Neural crest cell (in vitro differentiated cells): ENCODE measurements around the gene SPATS2L. TPM values are rescaled to one million over a fixed set of nuclear protein-coding genes. Genes with fewer than 3 reads are reported as not detected.

Experiments used
- DNase-seq: peaks from one replicate; pipeline ENCODE4 v3.0.0; 2021; ENCODE audit warnings: low read depth, mixed read lengths, low spot score
- H3K27ac Mint-ChIP-seq: one replicate; pipeline ENCODE4 v1.8.0; 2021; ENCODE audit warnings: mild to moderate bottlenecking, mixed read lengths; ENCODE audit not compliant: unreplicated experiment
- H3K27me3 Mint-ChIP-seq: 2 replicates; pipeline ENCODE4 v1.8.0; 2021; ENCODE audit warnings: low read depth, mild to moderate bottlenecking, mixed read lengths
- H3K36me3 Mint-ChIP-seq: 2 replicates; pipeline ENCODE4 v1.8.0; 2021; ENCODE audit warnings: low read depth, mild to moderate bottlenecking, mixed read lengths
- H3K4me1 Mint-ChIP-seq: 2 replicates; pipeline ENCODE4 v1.8.0; 2021; ENCODE audit warnings: mixed read lengths
- H3K4me3 Mint-ChIP-seq: one replicate; pipeline ENCODE4 v1.8.0; 2021; ENCODE audit warnings: mild to moderate bottlenecking, mixed read lengths
- H3K9me3 Mint-ChIP-seq: 2 replicates; pipeline ENCODE4 v1.8.0; 2021; ENCODE audit warnings: mixed read lengths
- total RNA-seq: library from RNA; stranded (reverse); gene quantifications from 2 replicates; pipeline ENCODE4 v1.2.1, GENCODE V29; 2021
- TF ChIP-seq, protein P1 (sequence below): fragments of 200-600 bp; sonication (generic); conservative IDR thresholded peaks from 2 replicates; pipeline ENCODE4 v1.5.0; 2021; ENCODE audit warnings: antibody characterized with exemption, mild to moderate bottlenecking

Gene SPATS2L
- total RNA-seq, 1 donor from 2014 or later: 24.9 TPM

DNA sequence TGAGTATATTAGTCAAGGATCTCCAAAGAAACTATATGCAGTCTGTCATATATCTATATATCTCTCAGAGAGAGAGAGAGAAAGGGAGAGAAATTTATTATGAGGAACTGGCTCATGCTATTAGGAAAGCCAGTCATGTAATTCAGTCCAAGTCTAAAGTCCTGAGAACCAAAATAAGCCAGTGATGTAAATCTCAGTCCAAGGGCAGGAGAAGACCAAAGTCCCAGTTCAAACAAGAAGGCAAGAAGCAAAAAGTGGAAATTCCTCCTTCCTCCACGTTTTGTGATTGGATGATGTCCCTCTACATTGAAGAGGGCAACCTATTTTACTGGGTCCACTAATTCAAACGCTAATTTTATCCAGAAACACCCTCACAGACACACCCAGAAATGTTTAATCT lies 34.2 kb upstream of the SPATS2L start:
- H3K4me1 Mint-ChIP-seq: peaks cover 23% of the 10 kb centered on the region
- H3K36me3 Mint-ChIP-seq: no peaks in the 10 kb centered on the region
- no peaks in the 10 kb centered on the region for H3K27me3 Mint-ChIP-seq
- no peak for DNase-seq
- TF ChIP-seq, protein P1, sequence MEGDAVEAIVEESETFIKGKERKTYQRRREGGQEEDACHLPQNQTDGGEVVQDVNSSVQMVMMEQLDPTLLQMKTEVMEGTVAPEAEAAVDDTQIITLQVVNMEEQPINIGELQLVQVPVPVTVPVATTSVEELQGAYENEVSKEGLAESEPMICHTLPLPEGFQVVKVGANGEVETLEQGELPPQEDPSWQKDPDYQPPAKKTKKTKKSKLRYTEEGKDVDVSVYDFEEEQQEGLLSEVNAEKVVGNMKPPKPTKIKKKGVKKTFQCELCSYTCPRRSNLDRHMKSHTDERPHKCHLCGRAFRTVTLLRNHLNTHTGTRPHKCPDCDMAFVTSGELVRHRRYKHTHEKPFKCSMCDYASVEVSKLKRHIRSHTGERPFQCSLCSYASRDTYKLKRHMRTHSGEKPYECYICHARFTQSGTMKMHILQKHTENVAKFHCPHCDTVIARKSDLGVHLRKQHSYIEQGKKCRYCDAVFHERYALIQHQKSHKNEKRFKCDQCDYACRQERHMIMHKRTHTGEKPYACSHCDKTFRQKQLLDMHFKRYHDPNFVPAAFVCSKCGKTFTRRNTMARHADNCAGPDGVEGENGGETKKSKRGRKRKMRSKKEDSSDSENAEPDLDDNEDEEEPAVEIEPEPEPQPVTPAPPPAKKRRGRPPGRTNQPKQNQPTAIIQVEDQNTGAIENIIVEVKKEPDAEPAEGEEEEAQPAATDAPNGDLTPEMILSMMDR: no peak
- H3K9me3 Mint-ChIP-seq: peaks cover 5% of the 10 kb centered on the region
- no peak overlapping the region for H3K27ac Mint-ChIP-seq
- no peak overlapping the region for H3K4me3 Mint-ChIP-seq

DNA sequence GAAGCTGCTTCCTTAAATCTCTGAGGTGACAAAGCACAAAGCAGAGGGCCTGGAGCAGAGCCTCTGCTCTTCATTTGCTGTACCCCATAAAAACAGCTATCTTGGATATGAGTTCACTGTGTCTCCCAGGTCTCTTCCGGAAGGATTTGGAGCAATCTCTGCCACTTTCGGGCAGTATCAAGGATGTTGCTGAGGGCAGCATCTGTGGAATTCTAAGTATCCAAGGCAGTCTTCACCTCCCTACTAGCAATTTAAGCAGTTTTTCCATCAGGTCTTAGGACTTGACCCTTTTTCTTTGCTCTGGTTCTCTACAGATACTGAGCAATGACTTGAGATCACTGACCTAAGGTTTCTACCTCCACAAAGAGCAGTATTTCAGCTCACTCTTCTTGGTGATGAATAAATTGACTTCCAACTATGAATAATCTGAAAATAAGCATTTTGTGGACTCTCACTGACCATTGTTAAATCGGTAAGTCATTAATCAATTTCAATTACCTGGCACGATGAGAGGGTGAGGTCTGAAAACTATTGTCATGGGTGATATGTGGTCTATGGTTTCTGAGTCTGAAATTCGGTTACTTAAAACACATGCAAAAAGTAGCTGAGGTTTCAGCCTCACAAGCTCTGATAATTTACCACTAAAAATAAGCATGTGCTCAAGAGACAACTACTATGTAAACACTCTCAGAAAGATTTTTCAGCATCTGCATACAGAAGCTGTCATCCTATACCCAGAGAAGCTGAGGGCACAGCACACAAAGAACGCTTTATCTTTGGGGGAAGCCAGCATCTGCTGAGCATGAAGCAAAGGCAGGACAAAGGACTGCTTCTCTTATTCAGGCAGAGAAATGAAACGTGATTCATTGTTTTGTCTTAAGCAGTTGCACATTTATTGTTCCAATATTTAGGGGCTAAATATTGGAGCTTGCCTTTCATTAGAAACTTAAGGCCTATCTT lies 32.1 kb upstream of the SPATS2L start:
- Mint-ChIP-seq H3K36me3 (no peaks in the 10 kb centered on the region), H3K4me1 (peaks cover 23% of the 10 kb centered on the region), H3K27me3 (no peaks in the 10 kb centered on the region), H3K9me3 (peaks cover 2% of the 10 kb centered on the region), H3K4me3 (no peak overlapping the region), H3K27ac (peak overlapping the region; percentile 85)
- DNase-seq: peak; percentile 8
- TF ChIP-seq, protein P1: no peak

DNA sequence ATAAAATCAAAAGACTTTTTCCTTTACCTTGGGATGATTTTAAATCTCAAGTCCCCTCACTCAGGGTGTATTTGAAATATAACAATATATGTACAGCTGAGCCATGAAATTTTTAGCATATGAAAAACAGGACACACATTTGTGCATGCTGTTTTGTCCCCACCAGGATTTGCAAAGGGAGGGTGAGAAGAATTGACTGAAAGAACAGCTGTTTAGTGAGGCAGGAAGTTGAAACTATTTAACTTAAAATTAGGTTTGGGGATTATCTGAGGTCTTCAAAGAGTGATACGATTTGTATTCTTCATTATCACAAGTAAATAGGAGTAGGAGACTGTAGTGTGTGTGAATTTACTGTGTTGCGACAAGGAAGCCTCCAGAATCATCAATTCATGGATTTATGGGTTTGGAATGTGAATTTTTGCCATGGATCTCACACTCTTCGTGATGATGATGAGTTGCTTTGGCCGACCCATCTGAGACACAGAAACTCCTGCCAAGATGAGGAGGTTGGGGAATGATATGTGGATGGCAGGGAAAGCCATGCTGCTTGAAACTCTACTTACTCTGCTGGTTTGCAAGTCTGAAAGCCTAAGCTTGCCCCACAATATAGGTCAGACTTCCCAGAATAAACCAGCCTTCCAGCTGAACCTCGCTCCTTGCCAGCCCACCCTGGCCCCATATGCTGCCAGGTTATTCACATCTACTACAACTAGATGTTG lies 31.0 kb upstream of the SPATS2L start:
- no peaks in the 10 kb centered on the region for H3K27me3 Mint-ChIP-seq
- H3K36me3 Mint-ChIP-seq: no peaks in the 10 kb centered on the region
- H3K9me3 Mint-ChIP-seq: no peaks in the 10 kb centered on the region
- H3K27ac Mint-ChIP-seq: peak overlapping the region; percentile 85
- H3K4me3 Mint-ChIP-seq: no peak overlapping the region
- no peak for DNase-seq
- peaks cover 23% of the 10 kb centered on the region for H3K4me1 Mint-ChIP-seq
- TF ChIP-seq, protein P1: no peak

DNA sequence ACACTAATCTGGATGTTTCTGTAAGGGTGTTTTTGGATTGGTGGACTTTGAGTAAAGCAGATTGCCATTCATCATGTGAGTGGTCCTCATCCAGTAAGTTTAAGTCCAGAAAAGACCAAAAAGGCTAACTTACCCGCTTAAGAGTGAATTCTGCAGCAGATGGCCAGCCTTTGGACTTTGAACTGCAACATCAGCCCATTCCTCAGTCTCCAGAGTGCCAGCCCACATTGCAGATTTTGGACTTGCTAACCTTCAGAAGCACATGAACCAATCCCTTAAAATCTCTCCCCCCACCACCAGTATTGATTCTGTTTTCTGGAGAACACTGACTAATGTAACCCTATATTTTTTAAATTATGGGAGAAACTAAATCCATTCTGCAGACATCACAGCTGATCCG lies 30.0 kb upstream of the SPATS2L start:
- Mint-ChIP-seq H3K36me3 (no peaks in the 10 kb centered on the region), H3K4me3 (no peak overlapping the region), H3K27ac (no peak overlapping the region), H3K9me3 (no peaks in the 10 kb centered on the region), H3K4me1 (peaks cover 23% of the 10 kb centered on the region), H3K27me3 (no peaks in the 10 kb centered on the region)
- no peak for DNase-seq
- TF ChIP-seq, protein P1: no peak

DNA sequence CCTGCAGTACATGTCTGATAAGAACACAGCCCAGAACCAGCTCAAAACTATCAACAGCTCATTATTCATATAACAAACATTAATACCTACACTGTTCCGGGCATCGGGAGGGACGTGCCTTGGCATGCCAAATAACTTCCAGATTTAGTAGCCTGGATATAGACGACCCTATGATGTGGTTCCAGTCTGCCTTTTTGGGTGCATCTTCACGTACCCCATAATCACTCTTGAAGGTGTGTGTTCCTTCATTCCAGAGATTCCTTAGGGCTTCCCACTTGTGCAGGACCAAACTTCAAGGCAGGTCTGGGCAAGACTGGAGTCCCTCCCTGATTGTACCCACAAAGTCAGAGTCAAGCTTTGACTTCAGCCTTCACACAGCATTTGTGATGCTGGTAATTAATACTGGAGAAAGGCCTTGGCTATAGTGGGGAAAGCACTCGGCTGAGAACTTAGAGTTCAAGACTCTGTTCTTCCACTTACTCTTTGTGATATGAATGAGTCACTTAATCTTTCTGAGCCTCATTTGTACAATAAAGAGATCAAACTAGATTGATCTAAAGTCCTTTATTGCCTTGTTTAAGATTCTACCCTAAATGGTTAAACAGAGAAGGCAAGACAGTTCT lies 27.7 kb upstream of the SPATS2L start:
- Mint-ChIP-seq H3K9me3 (no peaks in the 10 kb centered on the region), H3K36me3 (no peaks in the 10 kb centered on the region), H3K27me3 (no peaks in the 10 kb centered on the region), H3K4me3 (no peak overlapping the region), H3K4me1 (peaks cover 23% of the 10 kb centered on the region), H3K27ac (no peak overlapping the region)
- TF ChIP-seq, protein P1: no peak
- no peak for DNase-seq
